ENCODE results near the gene CAPSL. TPM values are rescaled to one million over a fixed set of nuclear protein-coding genes. Genes with fewer than 3 reads are reported as not detected.

CAPSL gene
- total and polyA plus RNA-seq, 2 donors (not counting 3 experiments of a cell fraction or from before 2014, with no cell fraction given), result not detected

GRCh38 chr5:35890021-35891020, 48.1 kb downstream of the CAPSL start:
- Histone ChIP-seq H3K9me3 (replicated peaks; ENCODE audit: control insufficient read depth, insufficient read depth, low read length) (no peaks in the 10 kb centered on the region), H3K9ac (replicated peaks; ENCODE audit: extremely low read depth, insufficient read depth, low read length) (no peak overlapping the region), H3K9me1 (replicated peaks; ENCODE audit: control insufficient read depth, extremely low read depth, insufficient read depth, low read length) (no peaks in the 10 kb centered on the region), H3K36me3 (ENCODE audit: control insufficient read depth in 2 of 2, extremely low read depth in 1 of 2, insufficient read depth in 2 of 2, low read length in 2 of 2) (no peaks in the 10 kb centered on the region), H4K20me1 (replicated peaks; ENCODE audit: control insufficient read depth, extremely low read depth, insufficient read depth, low read length) (no peaks in the 10 kb centered on the region), H2AFZ (ENCODE audit: low read depth, low read length) (no peak overlapping the region), H3K79me2 (ENCODE audit: control insufficient read depth, insufficient read depth, low read length) (no peaks in the 10 kb centered on the region), H3K4me2 (ENCODE audit: insufficient read depth, low read length) (no peak overlapping the region), H3K4me1 (ENCODE audit: control insufficient read depth, extremely low read depth, insufficient read depth, low read length) (no peaks in the 10 kb centered on the region), H3K4me3 (replicated peaks in 1 of 3; ENCODE audit: insufficient read depth in 1 of 3, low read depth in 1 of 3, low read length in 3 of 3) (no peak overlapping the region), H3K27ac (ENCODE audit: insufficient read depth, low read depth, low read length) (no peak overlapping the region), H3K27me3 (ENCODE audit: control insufficient read depth in 2 of 2, insufficient read depth in 2 of 2, low read length in 2 of 2) (no peaks in the 10 kb centered on the region)
- intact Hi-C loops (cut with micrococcal nuclease) (no loop called here), dilution Hi-C loops (cut with MboI; ENCODE audit: extremely low pct_ligation_motif_present, low sequenced_read_pairs) (no loop called here)
- TF ChIP-seq MYC (IDR thresholded peaks at IDR 0.05; ENCODE audit: low read depth, low read length) (no peak), POLR2AphosphoS5 (IDR thresholded peaks at IDR 0.05; ENCODE audit: insufficient read depth, low read depth, low read length) (no peak), MAX (IDR thresholded peaks at IDR 0.05; ENCODE audit: insufficient read depth, insufficient read length) (no peak), EZH2 (IDR thresholded peaks at IDR 0.05; ENCODE audit: borderline replicate concordance, low read depth, low read length, severe bottlenecking) (no peak), POLR2A (IDR thresholded peaks at IDR 0.05; ENCODE audit: low read depth, low read length) (no peak), FOS (IDR thresholded peaks at IDR 0.05; ENCODE audit: borderline replicate concordance, insufficient read depth, low read length) (no peak), JUN (IDR thresholded peaks at IDR 0.05; ENCODE audit: borderline replicate concordance, insufficient read depth, insufficient read length, low read depth) (no peak), CTCF (IDR thresholded peaks at IDR 0.05; ENCODE audit: extremely low read depth in 1 of 2, insufficient read depth in 1 of 2, low read depth in 1 of 2, low read length in 2 of 2) (no peak), GATA2 (IDR thresholded peaks at IDR 0.05; ENCODE audit: insufficient read depth, insufficient read length, low read depth, low read length) (no peak)
- DNase-seq (ENCODE audit: low read depth, low spot score) (no peak), FAIRE-seq (no peak)
- BruUV-seq (replicated peaks), result no TSS peak
- ChIA-PET POLR2A (no interaction called here), CTCF (interaction anchor here (1.5 kb wide), 1 partner anchor 34 kb away, joined by 6 read pairs; no protein-coding TSS in a partner anchor)

All from endothelial cell of umbilical vein (primary cell).